HG02943 (cell line): Measurements from ENCODE around the gene NRXN3.

Experiments used
- ATAC-seq: cut with Tn5 transposase; IDR thresholded peaks from one replicate; pipeline ENCODE4 v1.9.1; 2021; ENCODE audit warnings: mild to moderate bottlenecking, low read depth, moderate library complexity; ENCODE audit not compliant: unreplicated experiment

Gene NRXN3

GRCh38 chr14:78683981-78684380 lies 513.8 kb downstream of the NRXN3 start:
- ATAC-seq, result no peak

GRCh38 chr14:78688503-78688902 lies 518.3 kb downstream of the NRXN3 start:
- no peak for ATAC-seq

GRCh38 chr14:78690836-78691235 lies 520.7 kb downstream of the NRXN3 start:
- no peak for ATAC-seq

GRCh38 chr14:78697341-78697740 lies 527.2 kb downstream of the NRXN3 start:
- ATAC-seq, result no peak

GRCh38 chr14:78698991-78699390 lies 528.8 kb downstream of the NRXN3 start:
- ATAC-seq, result no peak

- ATAC-seq, result no peak
Observed at GRCh38 chr14:78700236-78700635, 530.1 kb downstream of the NRXN3 start.

GRCh38 chr14:78701246-78701645 lies 531.1 kb downstream of the NRXN3 start:
- no peak for ATAC-seq

GRCh38 chr14:78704965-78705364 lies 534.8 kb downstream of the NRXN3 start:
- no peak for ATAC-seq

- no peak for ATAC-seq
Observed at GRCh38 chr14:78705989-78706388, 535.8 kb downstream of the NRXN3 start.

- no peak for ATAC-seq
Observed at GRCh38 chr14:78709795-78710557, 539.8 kb downstream of the NRXN3 start.

GRCh38 chr14:78710963-78711362 lies 540.8 kb downstream of the NRXN3 start:
- no peak for ATAC-seq

- no peak for ATAC-seq
Observed at GRCh38 chr14:78713716-78714115, 543.5 kb downstream of the NRXN3 start.

- ATAC-seq, result no peak
Observed at GRCh38 chr14:78714711-78715110, 544.5 kb downstream of the NRXN3 start.

- no peak for ATAC-seq
Observed at GRCh38 chr14:78721756-78722480, 551.7 kb downstream of the NRXN3 start.

GRCh38 chr14:78725086-78725485 lies 554.9 kb downstream of the NRXN3 start:
- ATAC-seq, result no peak

- ATAC-seq, result no peak
Observed at GRCh38 chr14:78737116-78737515, 566.9 kb downstream of the NRXN3 start.

- no peak for ATAC-seq
Observed at GRCh38 chr14:78737601-78738000, 567.4 kb downstream of the NRXN3 start.

- no peak for ATAC-seq
Observed at GRCh38 chr14:78746086-78746595, 576.0 kb downstream of the NRXN3 start.

GRCh38 chr14:78747813-78748212 lies 577.6 kb downstream of the NRXN3 start:
- no peak for ATAC-seq

GRCh38 chr14:78752518-78753188 lies 582.5 kb downstream of the NRXN3 start:
- ATAC-seq, result no peak

GRCh38 chr14:78754059-78754458 lies 583.9 kb downstream of the NRXN3 start:
- ATAC-seq, result no peak
